AG10803 (cell line): Measurements from ENCODE around the gene ZMYND12.
A peak's percentile ranks its signal among the peaks of the same experiment; 100 is the strongest.
"Not testable (repeated sequence)": the region's sequence is repeated elsewhere in the genome, so short reads cannot be mapped to it uniquely, and the experiment has no call there.

Source experiments
- DNase-seq: peaks from one replicate; pipeline ENCODE4 v3.0.0; 2010; ENCODE audit warnings: low read depth
- H3K4me3 ChIP-seq: 2 replicates; pipeline ENCODE4 v1.5.1; 2011; ENCODE audit warnings: mild to moderate bottlenecking, low read length, control low read depth
- CTCF ChIP-seq: conservative IDR thresholded peaks from 2 replicates; pipeline ENCODE4 v1.5.1; 2011; ENCODE audit warnings: mild to moderate bottlenecking, low read length, control low read depth, inconsistent platforms

ZMYND12 gene

GRCh38 chr1:42479621-42480020 is 23.8 kb upstream of the ZMYND12 start:
- no peak overlapping the region for H3K4me3 ChIP-seq
- no peak for TF ChIP-seq CTCF
- peak; percentile 5 for DNase-seq

- no peak for TF ChIP-seq CTCF
- H3K4me3 ChIP-seq: no peak overlapping the region
- DNase-seq: no peak
These were observed 22.0 kb upstream of the ZMYND12 start for GRCh38 chr1:42477775-42478174.

GRCh38 chr1:42477354-42477753 is 21.5 kb upstream of the ZMYND12 start:
- H3K4me3 ChIP-seq: not testable (repeated sequence)

GRCh38 chr1:42476605-42477004 is 20.8 kb upstream of the ZMYND12 start:
- H3K4me3 ChIP-seq: no peak overlapping the region
- no peak for DNase-seq
- TF ChIP-seq CTCF: no peak

More at GRCh38 chr1:42477354-42477753, 21.5 kb upstream of the ZMYND12 start:
- DNase-seq: not testable (repeated sequence)

DNA sequence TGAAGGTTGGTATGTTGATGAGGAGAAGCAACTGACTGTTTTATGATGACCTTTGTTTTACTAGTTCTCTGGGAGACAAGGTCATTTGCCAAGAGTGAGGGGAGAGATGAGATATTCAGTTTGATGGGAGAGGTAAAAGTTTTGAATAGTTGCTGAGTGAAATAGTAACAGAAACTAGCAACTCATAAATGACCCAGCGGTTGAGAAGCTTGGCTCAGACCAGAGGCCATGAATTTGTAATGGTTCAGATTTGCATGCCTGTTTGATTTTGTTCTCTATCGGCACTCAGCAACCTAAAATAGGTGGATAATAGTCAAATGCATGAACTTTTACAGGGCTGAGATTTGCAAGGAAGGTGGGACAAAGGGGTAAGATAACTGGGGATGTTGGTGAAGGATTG is 13.9 kb upstream of the ZMYND12 start:
- H3K4me3 ChIP-seq: no peak overlapping the region
- DNase-seq: no peak
- no peak for TF ChIP-seq CTCF

DNA sequence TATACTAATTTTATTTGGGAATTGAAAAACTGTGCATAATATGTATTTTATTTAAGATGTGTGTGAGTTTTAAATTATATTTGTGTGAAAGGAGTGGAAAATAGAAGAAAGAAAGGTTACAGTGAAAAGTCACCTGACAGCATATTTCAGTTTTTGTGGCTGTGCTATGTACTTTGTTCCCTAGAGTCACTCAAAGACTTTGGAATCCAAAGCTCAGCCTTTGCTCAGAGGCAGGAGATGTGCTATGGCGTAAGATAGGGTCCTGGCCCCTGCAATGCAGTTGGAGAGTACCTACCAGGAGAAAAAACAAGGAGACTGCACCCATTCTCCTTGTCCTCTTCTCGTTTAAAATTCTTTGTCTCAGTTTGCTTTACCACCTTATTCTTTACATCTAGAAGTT is 10.2 kb upstream of the ZMYND12 start:
- TF ChIP-seq CTCF: no peak
- H3K4me3 ChIP-seq: no peak overlapping the region

GRCh38 chr1:42463921-42464320 is 8.1 kb upstream of the ZMYND12 start:
- peak overlapping the region; percentile 86 for H3K4me3 ChIP-seq
- DNase-seq: no peak
- TF ChIP-seq CTCF: no peak

More for the DNA sequence above, 10.2 kb upstream of the ZMYND12 start:
- no peak for DNase-seq
